ENCODE measurements around the gene EFCAB12. TPM values are rescaled to one million over a fixed set of nuclear protein-coding genes. Genes with fewer than 3 reads are reported as not detected.

The EFCAB12 gene
- total RNA-seq, 1 donor from 2014 or later = 0.40 TPM

Other genes starting within 250 kb of the EFCAB12 start
- 205 TPM for gene CNBP, start 244.7 kb downstream of the EFCAB12 start, total RNA-seq
- gene COPG1, start 179.0 kb downstream of the EFCAB12 start, total RNA-seq = 114 TPM
- gene HMCES, start 149.8 kb downstream of the EFCAB12 start, total RNA-seq = 19.1 TPM
- 16.5 TPM for gene MBD4, start 11.3 kb upstream of the EFCAB12 start, total RNA-seq
- 11.0 TPM for gene IFT122, start 11.6 kb upstream of the EFCAB12 start, total RNA-seq
- gene RHO, start 100.0 kb upstream of the EFCAB12 start, total RNA-seq = not detected
- gene H1-8, start 114.5 kb upstream of the EFCAB12 start, total RNA-seq = not detected
- 29.5 TPM for gene PLXND1, start 178.0 kb upstream of the EFCAB12 start, total RNA-seq